NT2/D1 (cell line): ENCODE results near the gene DPF1.

Experiments used
- SUZ12 ChIP-seq: IDR thresholded peaks from 2 replicates; pipeline ENCODE4 v1.6.1; 2011; ENCODE audit not compliant: insufficient read length, insufficient read depth; ENCODE audit errors: extremely low read depth
- YY1 ChIP-seq: IDR thresholded peaks from 2 replicates; pipeline ENCODE4 v1.6.1; 2011; ENCODE audit not compliant: insufficient read length, insufficient read depth
- ZNF274 ChIP-seq: IDR thresholded peaks from 2 replicates; pipeline ENCODE4 v1.6.1; 2011; ENCODE audit warnings: mild to moderate bottlenecking, low read depth, low read length

DNA sequence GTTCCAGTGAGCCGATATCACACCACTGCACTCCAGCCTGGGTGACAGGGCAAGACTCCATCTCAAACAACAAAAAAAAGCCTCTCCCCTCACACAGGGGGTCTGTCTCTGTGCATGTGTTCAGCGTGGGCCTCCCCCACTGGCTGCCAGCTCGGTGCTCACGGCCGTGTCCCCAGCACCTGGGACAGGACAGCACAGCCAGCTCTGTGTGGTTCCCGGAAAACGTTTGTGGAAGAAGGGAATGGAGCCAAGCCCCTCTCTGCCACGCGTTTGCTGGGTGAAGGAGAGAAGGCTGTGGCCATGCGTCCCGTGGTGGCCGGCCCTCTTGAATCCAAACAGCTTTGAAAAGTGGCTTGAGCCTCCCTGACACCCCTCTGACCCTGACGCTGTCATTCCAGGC lies 32.3 kb downstream of the DPF1 start:
- TF ChIP-seq ZNF274 (no peak), YY1 (no peak), SUZ12 (no peak)
